GM20431 (cell line): ENCODE results near the gene TACR2.

Source experiments
- in situ Hi-C: fragments of 300-500 bp; cut with MseI, MboI; formaldehyde crosslinking; loops from one replicate; pipeline ENCODE4 v1.15.0; 2020; ENCODE audit warnings: low sequenced_read_pairs; ENCODE audit not compliant: unreplicated experiment

TACR2 gene

GRCh38 chr10:69358148-69358795 lies 58.4 kb downstream of the TACR2 start:
- in situ Hi-C loops = no loop called here

GRCh38 chr10:69356187-69356586 lies 60.5 kb downstream of the TACR2 start:
- in situ Hi-C loops = no loop called here

- in situ Hi-C loops = no loop called here
Observed at GRCh38 chr10:69353977-69354635, 62.6 kb downstream of the TACR2 start.
